22Rv1 (cell line): Measurements from ENCODE around the gene ASXL2.
"Not testable (repeated sequence)": the region's sequence is repeated elsewhere in the genome, so short reads cannot be mapped to it uniquely, and the experiment has no call there.

Experiments used
- CTCF ChIP-seq: fragments of 450-650 bp; IDR thresholded peaks from 2 replicates; pipeline ENCODE4 v1.5.1; 2017; ENCODE audit warnings: mild to moderate bottlenecking
- ZFX ChIP-seq: fragments of 450-650 bp; IDR thresholded peaks from 2 replicates; pipeline ENCODE4 v1.6.1; 2017; ENCODE audit warnings: antibody characterized with exemption, borderline replicate concordance

GRCh38 chr2:25913696-25913973, 35.3 kb upstream of the ASXL2 start:
- not testable (repeated sequence) for TF ChIP-seq CTCF, ZFX
